ENCODE measurements around the gene LRRC45.

DNA sequence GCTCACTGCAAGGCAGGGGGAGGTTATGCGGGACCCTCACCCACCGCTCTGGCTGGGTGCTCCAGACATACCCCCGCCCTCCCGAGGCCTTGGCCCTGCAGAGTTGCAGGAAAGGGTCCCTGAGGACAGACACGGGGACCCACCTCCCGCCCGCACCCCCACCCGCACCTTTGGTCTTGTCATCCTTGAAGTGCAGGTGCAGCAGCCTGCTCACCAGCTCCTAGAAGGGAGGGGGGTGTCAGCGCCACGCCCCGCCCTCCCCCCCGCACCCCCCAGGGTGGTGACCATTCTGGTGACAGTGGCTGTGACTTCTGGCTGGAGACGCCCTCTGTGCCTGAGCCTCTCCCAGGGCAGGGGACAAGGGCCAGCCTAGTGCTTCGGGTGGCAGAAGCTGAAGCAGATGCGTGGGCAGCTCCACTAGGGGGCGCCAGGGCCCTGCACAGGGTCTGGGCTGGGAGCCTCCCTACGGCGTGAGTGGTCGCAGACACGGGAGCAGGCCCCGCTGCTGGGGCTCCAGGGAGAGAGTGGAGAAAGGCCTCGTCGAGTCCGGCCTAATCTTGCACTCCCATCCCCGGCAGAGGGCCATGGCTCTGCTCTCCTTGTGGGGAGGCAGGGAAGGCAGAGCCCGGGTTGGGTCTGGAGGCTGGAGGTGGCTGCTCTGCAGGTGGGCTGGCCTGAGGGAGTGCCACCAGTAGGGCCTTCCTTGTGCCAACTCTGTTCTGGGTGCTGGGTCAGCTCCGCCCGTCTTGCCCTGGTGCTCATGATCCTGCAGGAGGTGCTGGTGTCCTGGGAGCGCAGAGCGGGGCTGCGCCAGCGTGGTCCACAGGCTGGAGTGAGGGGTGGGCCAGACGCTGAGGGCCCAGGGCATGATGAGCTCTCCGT, 3.2 kb upstream of the LRRC45 start:
- TF ChIP-seq POLR2A (IDR thresholded peaks at IDR 0.05; ENCODE audit: low read length), result no peak
- TF ChIP-seq GATA1 (IDR thresholded peaks at IDR 0.05; ENCODE audit: low read depth, low read length), result no peak
